T-helper 2 cell treated with Interferon-gamma antibody and Interleukin-4, amounts not matched to agents 5 μg/mL and 100 μg/mL, for 36 hours (primary cell): Measurements from ENCODE around the gene UBE2U.
"Not testable (repeated sequence)": the region's sequence is repeated elsewhere in the genome, so short reads cannot be mapped to it uniquely, and the experiment has no call there.

ENCODE experiments used
- DNase-seq: peaks from one replicate; pipeline ENCODE4 v3.0.0; 2021; ENCODE audit warnings: low spot score
- H3K27ac Mint-ChIP-seq: one replicate; pipeline ENCODE4 v1.8.0; 2021; ENCODE audit warnings: mild to moderate bottlenecking, mixed read lengths
- H3K27me3 Mint-ChIP-seq: one replicate; pipeline ENCODE4 v1.8.0; 2021; ENCODE audit warnings: low read depth, mixed read lengths
- H3K36me3 Mint-ChIP-seq: one replicate; pipeline ENCODE4 v1.8.0; 2021; ENCODE audit warnings: low read depth, mixed read lengths
- H3K4me1 Mint-ChIP-seq: one replicate; pipeline ENCODE4 v1.8.0; 2021; ENCODE audit warnings: low read depth, mixed read lengths
- H3K4me3 Mint-ChIP-seq: one replicate; pipeline ENCODE4 v1.8.0; 2022; ENCODE audit warnings: mild to moderate bottlenecking, moderate library complexity, mixed read lengths
- H3K9me3 Mint-ChIP-seq: one replicate; pipeline ENCODE4 v1.8.0; 2021; ENCODE audit warnings: mixed read lengths

UBE2U gene

GRCh38 chr1:64199154-64199553 is 4.3 kb upstream of the UBE2U start:
- no peak overlapping the region for H3K4me3 Mint-ChIP-seq
- H3K36me3 Mint-ChIP-seq, result no peaks in the 10 kb centered on the region
- DNase-seq, result no peak
- H3K27ac Mint-ChIP-seq, result no peak overlapping the region
- no peaks in the 10 kb centered on the region for H3K4me1 Mint-ChIP-seq
- H3K9me3 Mint-ChIP-seq, result no peaks in the 10 kb centered on the region
- no peaks in the 10 kb centered on the region for H3K27me3 Mint-ChIP-seq

GRCh38 chr1:64200064-64200463 is 3.4 kb upstream of the UBE2U start:
- DNase-seq, result no peak
- Mint-ChIP-seq H3K36me3 (no peaks in the 10 kb centered on the region), H3K27ac (no peak overlapping the region), H3K9me3 (no peaks in the 10 kb centered on the region), H3K4me1 (no peaks in the 10 kb centered on the region), H3K4me3 (no peak overlapping the region), H3K27me3 (peaks cover 3% of the 10 kb centered on the region)

GRCh38 chr1:64209221-64209620 is 5.8 kb downstream of the UBE2U start:
- no peak for DNase-seq
- Mint-ChIP-seq H3K27ac (no peak overlapping the region), H3K9me3 (no peaks in the 10 kb centered on the region), H3K36me3 (no peaks in the 10 kb centered on the region), H3K4me3 (no peak overlapping the region), H3K4me1 (no peaks in the 10 kb centered on the region), H3K27me3 (peaks cover 26% of the 10 kb centered on the region)

- DNase-seq, result no peak
- H3K27me3 Mint-ChIP-seq, result peaks cover 31% of the 10 kb centered on the region
- H3K9me3 Mint-ChIP-seq, result no peaks in the 10 kb centered on the region
- no peak overlapping the region for H3K4me3 Mint-ChIP-seq
- H3K4me1 Mint-ChIP-seq, result no peaks in the 10 kb centered on the region
- H3K27ac Mint-ChIP-seq, result no peak overlapping the region
- no peaks in the 10 kb centered on the region for H3K36me3 Mint-ChIP-seq
Observed at GRCh38 chr1:64212031-64212430, 8.6 kb downstream of the UBE2U start.

GRCh38 chr1:64215576-64215975 is 12.2 kb downstream of the UBE2U start:
- no peaks in the 10 kb centered on the region for H3K4me1 Mint-ChIP-seq
- DNase-seq, result no peak
- H3K27me3 Mint-ChIP-seq, result peaks cover 44% of the 10 kb centered on the region
- no peak overlapping the region for H3K4me3 Mint-ChIP-seq
- H3K27ac Mint-ChIP-seq, result no peak overlapping the region
- H3K9me3 Mint-ChIP-seq, result no peaks in the 10 kb centered on the region
- no peaks in the 10 kb centered on the region for H3K36me3 Mint-ChIP-seq

GRCh38 chr1:64220241-64220640 is 16.8 kb downstream of the UBE2U start:
- no peak for DNase-seq
- H3K27ac Mint-ChIP-seq, result no peak overlapping the region
- no peaks in the 10 kb centered on the region for H3K36me3 Mint-ChIP-seq
- peaks cover 8% of the 10 kb centered on the region for H3K4me1 Mint-ChIP-seq
- H3K27me3 Mint-ChIP-seq, result peaks cover 46% of the 10 kb centered on the region
- no peak overlapping the region for H3K4me3 Mint-ChIP-seq
- H3K9me3 Mint-ChIP-seq, result no peaks in the 10 kb centered on the region

- H3K4me1 Mint-ChIP-seq, result peaks cover 8% of the 10 kb centered on the region
- no peak for DNase-seq
- H3K4me3 Mint-ChIP-seq, result no peak overlapping the region
- H3K36me3 Mint-ChIP-seq, result no peaks in the 10 kb centered on the region
- H3K27ac Mint-ChIP-seq, result no peak overlapping the region
- H3K27me3 Mint-ChIP-seq, result peaks cover 42% of the 10 kb centered on the region
- H3K9me3 Mint-ChIP-seq, result no peaks in the 10 kb centered on the region
Observed at GRCh38 chr1:64223329-64224151, 20.1 kb downstream of the UBE2U start.

GRCh38 chr1:64224236-64224635 is 20.8 kb downstream of the UBE2U start:
- not testable (repeated sequence) for H3K9me3 Mint-ChIP-seq, H3K36me3 Mint-ChIP-seq, H3K27ac Mint-ChIP-seq, H3K4me1 Mint-ChIP-seq, H3K4me3 Mint-ChIP-seq, DNase-seq
- peaks cover 37% of the 10 kb centered on the region for H3K27me3 Mint-ChIP-seq

GRCh38 chr1:64228167-64228957 is 24.9 kb downstream of the UBE2U start:
- no peak overlapping the region for H3K4me3 Mint-ChIP-seq
- H3K9me3 Mint-ChIP-seq, result no peaks in the 10 kb centered on the region
- H3K36me3 Mint-ChIP-seq, result no peaks in the 10 kb centered on the region
- no peak overlapping the region for H3K27ac Mint-ChIP-seq
- H3K27me3 Mint-ChIP-seq, result peaks cover 34% of the 10 kb centered on the region
- peaks cover 6% of the 10 kb centered on the region for H3K4me1 Mint-ChIP-seq
- DNase-seq, result no peak

GRCh38 chr1:64229307-64229706 is 25.9 kb downstream of the UBE2U start:
- H3K27ac Mint-ChIP-seq, result no peak overlapping the region
- H3K4me1 Mint-ChIP-seq, result no peaks in the 10 kb centered on the region
- no peak for DNase-seq
- no peaks in the 10 kb centered on the region for H3K36me3 Mint-ChIP-seq
- H3K9me3 Mint-ChIP-seq, result no peaks in the 10 kb centered on the region
- no peak overlapping the region for H3K4me3 Mint-ChIP-seq
- peaks cover 41% of the 10 kb centered on the region for H3K27me3 Mint-ChIP-seq

GRCh38 chr1:64231153-64231552 is 27.7 kb downstream of the UBE2U start:
- Mint-ChIP-seq H3K27me3 (peaks cover 36% of the 10 kb centered on the region), H3K4me3 (no peak overlapping the region), H3K36me3 (no peaks in the 10 kb centered on the region), H3K27ac (no peak overlapping the region), H3K9me3 (no peaks in the 10 kb centered on the region), H3K4me1 (no peaks in the 10 kb centered on the region)
- DNase-seq, result no peak

GRCh38 chr1:64231654-64232053 is 28.2 kb downstream of the UBE2U start:
- H3K36me3 Mint-ChIP-seq, result no peaks in the 10 kb centered on the region
- DNase-seq, result no peak
- H3K9me3 Mint-ChIP-seq, result no peaks in the 10 kb centered on the region
- no peak overlapping the region for H3K4me3 Mint-ChIP-seq
- H3K4me1 Mint-ChIP-seq, result no peaks in the 10 kb centered on the region
- no peak overlapping the region for H3K27ac Mint-ChIP-seq
- peaks cover 36% of the 10 kb centered on the region for H3K27me3 Mint-ChIP-seq

GRCh38 chr1:64234714-64235113 is 31.3 kb downstream of the UBE2U start:
- Mint-ChIP-seq H3K36me3 (no peaks in the 10 kb centered on the region), H3K27me3 (peaks cover 32% of the 10 kb centered on the region)

GRCh38 chr1:64235181-64235580 is 31.8 kb downstream of the UBE2U start:
- DNase-seq, result no peak
- Mint-ChIP-seq H3K4me1 (no peaks in the 10 kb centered on the region), H3K36me3 (no peaks in the 10 kb centered on the region), H3K27me3 (peaks cover 31% of the 10 kb centered on the region), H3K27ac (no peak overlapping the region), H3K4me3 (no peak overlapping the region), H3K9me3 (no peaks in the 10 kb centered on the region)

More at GRCh38 chr1:64234714-64235113, 31.3 kb downstream of the UBE2U start:
- no peaks in the 10 kb centered on the region for H3K9me3 Mint-ChIP-seq
- no peak overlapping the region for H3K4me3 Mint-ChIP-seq
- no peak overlapping the region for H3K27ac Mint-ChIP-seq
- no peaks in the 10 kb centered on the region for H3K4me1 Mint-ChIP-seq
- DNase-seq, result no peak
